Stimulated activated CD4-positive, alpha-beta T cell treated with anti-CD3 and anti-CD28 coated beads, TNF-alpha, amount 100 ng/mL, for 1 hour (primary cell): Measurements from ENCODE around the gene LMX1A.

Source experiments
- DNase-seq, 3 donors: peaks; one replicate each; pipeline ENCODE4 v3.0.0-alpha.2; 2020; ENCODE audit warnings: low read depth in 3 of 3, low spot score in 1 of 3

Gene LMX1A

GRCh38 chr1:165325460-165326203 is 30.9 kb downstream of the LMX1A start:
- DNase-seq = no peak

- no peak for DNase-seq
These were observed 32.5 kb downstream of the LMX1A start for GRCh38 chr1:165324050-165324449.

DNA sequence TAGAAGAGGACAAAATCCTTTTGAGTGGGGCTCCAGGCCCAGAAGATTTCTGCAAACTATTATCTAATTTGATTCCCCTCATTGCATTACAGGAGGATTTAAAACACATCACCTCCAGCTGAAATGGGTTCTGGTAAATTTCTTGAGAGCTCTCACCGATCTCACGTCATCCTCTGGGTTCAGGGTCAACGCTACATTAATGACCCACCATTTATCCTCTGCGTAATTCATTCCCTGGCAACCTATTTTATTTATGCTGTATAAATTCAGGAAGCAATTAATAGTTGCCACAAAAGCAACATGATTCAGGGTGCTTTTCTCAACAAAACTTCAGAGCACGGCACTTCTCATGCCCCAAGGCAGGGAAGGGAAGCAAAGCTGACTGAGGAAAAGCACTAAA is 38.9 kb downstream of the LMX1A start:
- DNase-seq = no peak

GRCh38 chr1:165316153-165316772 is 40.3 kb downstream of the LMX1A start:
- no peak for DNase-seq

GRCh38 chr1:165315481-165315880 is 41.0 kb downstream of the LMX1A start:
- no peak for DNase-seq

GRCh38 chr1:165313903-165314302 is 42.6 kb downstream of the LMX1A start:
- DNase-seq = no peak

DNA sequence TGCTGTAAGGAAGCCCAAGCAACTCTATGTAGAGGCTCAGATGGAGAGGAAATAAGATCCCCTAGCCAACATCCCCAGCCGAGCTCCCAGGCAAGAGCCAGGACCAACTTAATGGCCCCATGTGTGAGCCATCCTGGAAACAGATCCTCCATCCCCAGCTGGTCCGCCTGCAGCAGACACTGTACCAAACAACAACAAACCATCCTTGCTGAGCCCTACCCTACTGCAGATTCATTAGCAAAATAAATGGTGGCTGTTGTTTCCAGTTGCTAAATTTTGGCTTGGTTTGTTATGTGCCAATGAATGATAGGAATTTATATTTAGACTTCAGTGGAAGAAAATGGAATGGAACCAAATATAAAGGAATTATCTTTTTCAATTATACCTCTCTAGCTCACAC is 43.9 kb downstream of the LMX1A start:
- no peak for DNase-seq

- DNase-seq = no peak
These were observed 49.7 kb downstream of the LMX1A start for GRCh38 chr1:165306543-165307434.

DNA sequence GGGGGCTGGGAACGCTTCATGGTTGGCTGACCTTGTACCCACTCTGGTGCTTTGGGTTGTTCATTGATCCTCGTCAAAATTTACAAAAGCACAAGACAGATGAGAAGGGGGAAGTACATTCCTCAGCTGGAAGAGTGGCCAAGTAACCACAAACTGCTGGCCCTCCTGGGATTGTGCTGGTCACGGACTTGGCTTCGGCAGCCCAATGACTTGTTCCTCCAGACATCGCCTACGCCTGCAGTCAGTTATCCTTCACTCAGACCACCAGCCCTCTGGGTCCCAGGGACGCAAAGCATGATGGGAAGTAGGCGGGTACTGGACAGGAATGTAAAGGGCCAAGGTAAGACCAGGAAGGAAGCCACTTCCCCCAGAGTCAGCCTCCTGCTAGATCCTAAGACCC is 53.1 kb downstream of the LMX1A start:
- no peak for DNase-seq

GRCh38 chr1:165300400-165300903 is 56.1 kb downstream of the LMX1A start:
- DNase-seq = no peak

DNA sequence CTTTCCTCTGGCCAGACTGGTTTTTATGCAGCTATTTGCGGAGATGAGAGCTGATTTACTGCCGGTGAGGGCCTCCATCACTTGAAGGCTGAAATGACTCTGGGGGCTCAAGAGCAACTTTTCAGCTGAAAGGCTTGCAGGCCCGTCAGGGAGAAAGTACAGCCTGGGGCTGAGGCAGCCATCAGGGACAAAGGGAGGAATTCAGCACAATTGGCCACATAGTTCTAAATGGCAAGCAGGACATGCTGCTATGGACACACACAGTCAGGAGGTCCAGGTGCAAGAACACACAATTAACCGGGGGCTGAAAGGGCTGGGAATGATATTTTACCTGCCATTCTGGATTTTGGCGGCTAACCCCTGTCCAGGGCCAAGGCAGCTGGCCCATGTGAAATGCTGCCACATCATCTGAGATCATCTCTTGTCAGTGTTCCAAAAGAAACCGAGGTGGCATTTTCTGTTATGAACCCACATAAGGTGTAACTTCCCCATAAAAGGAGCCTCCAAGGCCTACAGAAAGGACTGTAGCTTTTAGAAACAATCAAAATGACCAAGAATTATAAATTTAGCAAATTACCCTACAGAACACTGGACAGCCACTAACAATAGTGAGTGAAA is 58.2 kb downstream of the LMX1A start:
- no peak for DNase-seq

DNA sequence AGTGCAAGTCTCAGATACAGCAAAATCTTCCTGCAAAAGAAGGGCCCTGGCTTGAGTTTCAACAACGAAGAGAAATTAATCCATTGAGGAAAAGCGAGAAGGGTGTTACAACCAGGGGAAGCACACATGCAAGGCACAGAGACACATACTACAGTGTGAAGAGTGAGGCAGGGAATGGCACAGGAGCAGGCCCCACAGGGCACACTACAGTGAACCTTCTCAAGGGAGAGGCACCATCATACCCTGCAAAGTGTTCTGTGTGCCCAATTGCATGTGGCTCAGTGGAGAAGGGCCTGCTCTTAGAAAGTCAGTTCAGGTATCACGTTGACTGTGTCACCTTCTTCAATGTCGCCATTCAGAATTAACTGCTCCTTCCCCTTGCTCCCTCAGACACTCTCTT is 60.3 kb downstream of the LMX1A start:
- DNase-seq = no peak

- no peak for DNase-seq
These were observed 66.4 kb downstream of the LMX1A start for GRCh38 chr1:165290148-165290547.

DNA sequence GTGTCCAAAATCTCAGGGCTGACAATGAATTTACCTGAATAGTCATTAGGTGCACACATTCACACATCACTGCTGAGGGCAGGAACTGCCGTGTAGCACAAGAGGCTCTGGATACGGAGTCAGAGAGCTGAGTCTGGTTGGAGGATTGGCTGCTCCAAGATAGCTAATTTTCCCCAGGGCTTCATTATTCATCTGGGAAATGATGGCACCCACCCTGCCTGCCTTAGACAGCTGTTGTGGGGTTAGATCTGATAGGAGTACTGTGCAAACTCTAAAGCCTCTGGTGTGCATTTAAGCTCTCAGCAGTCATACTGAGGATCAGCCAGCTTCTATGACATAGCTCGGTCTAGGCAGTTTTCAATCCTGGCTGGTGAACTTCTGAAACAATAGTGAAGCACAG is 67.0 kb downstream of the LMX1A start:
- DNase-seq = no peak

GRCh38 chr1:165288350-165289120 is 68.0 kb downstream of the LMX1A start:
- no peak for DNase-seq

- DNase-seq = no peak
These were observed 68.7 kb downstream of the LMX1A start for GRCh38 chr1:165287781-165288180.

- no peak for DNase-seq
These were observed 69.2 kb downstream of the LMX1A start for GRCh38 chr1:165287329-165287728.

DNA sequence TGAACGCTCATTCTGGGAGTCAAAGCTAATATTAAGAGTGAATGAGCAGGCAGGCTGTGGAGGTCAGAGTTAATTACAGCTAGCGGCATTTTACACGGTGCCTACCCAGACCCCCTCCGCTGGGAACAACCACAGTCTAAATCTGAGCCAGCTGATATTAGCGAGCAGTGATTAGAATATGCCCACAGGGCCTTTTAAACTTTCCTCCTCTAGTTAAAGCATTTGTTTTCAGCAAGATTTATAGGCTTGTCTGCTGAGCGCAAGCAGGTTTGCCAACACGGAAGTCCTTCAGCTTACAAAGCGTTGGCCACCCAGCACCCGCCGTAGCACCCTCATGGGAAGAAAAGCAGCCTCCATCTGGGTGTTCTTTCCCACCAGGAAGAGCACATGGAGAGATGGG is 72.1 kb downstream of the LMX1A start:
- no peak for DNase-seq

- no peak for DNase-seq
These were observed 75.2 kb downstream of the LMX1A start for GRCh38 chr1:165281207-165281901.

- DNase-seq = no peak
These were observed 76.6 kb downstream of the LMX1A start for GRCh38 chr1:165279882-165280281.
